ENCODE results near the gene SIPA1L3. TPM values are rescaled to one million over a fixed set of nuclear protein-coding genes. Genes with fewer than 3 reads are reported as not detected.

SIPA1L3 gene
- total and polyA plus RNA-seq, 10 of the 15 experiments (the other 5 are each of a cell fraction or from before 2014, with no cell fraction given) = 0.24 to 66.2 (median 19.1) TPM

- TF ChIP-seq NRF1 (conservative IDR thresholded peaks at IDR 0.05; ENCODE audit: low read depth, low read length) = no peak
- 0 out of 6 replicates have a peak, but pooled peaks of 1 of the 3 experiments have one; percentile 10 for TF ChIP-seq CTCF (IDR thresholded peaks at IDR 0.05 in 2 of 3, conservative IDR thresholded peaks at IDR 0.05 in 1 of 3; ENCODE audit: control insufficient read depth in 2 of 3, extremely low read depth in 1 of 3, insufficient read depth in 1 of 3, low read depth in 3 of 3, low read length in 3 of 3)
- no peak for TF ChIP-seq NFYB (IDR thresholded peaks at IDR 0.05; ENCODE audit: insufficient read depth, low read depth, low read length)
- TF ChIP-seq TARDBP (IDR thresholded peaks at IDR 0.05; ENCODE audit: borderline replicate concordance) = no peak
- TF ChIP-seq RFX5 (IDR thresholded peaks at IDR 0.05; ENCODE audit: low read depth, low read length) = no peak
- TF ChIP-seq PML (IDR thresholded peaks at IDR 0.05; ENCODE audit: low read length) = no peak
- TF ChIP-seq DPF2 (IDR thresholded peaks at IDR 0.05) = peak; percentile 69
- TF ChIP-seq RELA (IDR thresholded peaks at IDR 0.05; ENCODE audit: borderline replicate concordance, partially characterized antibody) = no peak
- no peak for TF ChIP-seq PBX3 (IDR thresholded peaks at IDR 0.05; ENCODE audit: insufficient replicate concordance, low read depth, low read length)
- TF ChIP-seq MYB (IDR thresholded peaks at IDR 0.05; ENCODE audit: borderline replicate concordance, low read depth, low read length) = no peak
- no peak for TF ChIP-seq NKRF (conservative IDR thresholded peaks at IDR 0.05)
- TF ChIP-seq ZZZ3 (IDR thresholded peaks at IDR 0.05; ENCODE audit: control insufficient read depth, insufficient read length, low read depth) = no peak
- peak; percentile 60 to 79; a peak in 3 of 4 replicates for TF ChIP-seq BHLHE40 (IDR thresholded peaks at IDR 0.05; ENCODE audit: borderline replicate concordance in 1 of 2, low read depth in 2 of 2, low read length in 1 of 2)
- no peak for TF ChIP-seq PKNOX1 (IDR thresholded peaks at IDR 0.05)
- no peak for TF ChIP-seq USF1 (IDR thresholded peaks at IDR 0.05; ENCODE audit: borderline replicate concordance, extremely low read length, insufficient read depth, low read depth, low read length)
- TF ChIP-seq SUPT20H (IDR thresholded peaks at IDR 0.05; ENCODE audit: borderline replicate concordance, control insufficient read depth, low read depth, low read length) = no peak
Measured at GRCh38 chr19:37931881-37932655, 25.1 kb downstream of the SIPA1L3 start (continued).

Measured in GM12878 (cell line).